ENCODE measurements around the gene CA5A. TPM values are rescaled to one million over a fixed set of nuclear protein-coding genes. Genes with fewer than 3 reads are reported as not detected.

CA5A gene
- total and polyA plus RNA-seq, 9 of the 15 experiments (the other 6 are each of a cell fraction or from before 2014, with no cell fraction given): not detected

GRCh38 chr16:87846705-87847466 lies 89.4 kb downstream of the CA5A start (continued):
- TF ChIP-seq U2AF2 (optimal IDR thresholded peaks at IDR 0.05; ENCODE audit: low read depth, low read length) (no peak), BCLAF1 (IDR thresholded peaks at IDR 0.05; ENCODE audit: borderline replicate concordance in 1 of 2, control insufficient read depth in 1 of 2, low read depth in 2 of 2, low read length in 1 of 2) (no peak), FOXK2 (conservative IDR thresholded peaks at IDR 0.05 in 1 of 2, IDR thresholded peaks at IDR 0.05 in 1 of 2; ENCODE audit: low read depth in 2 of 2) (no peak), ZNF507 (tag; conservative IDR thresholded peaks at IDR 0.05) (no peak), RBFOX2 (IDR thresholded peaks at IDR 0.05; ENCODE audit: low read depth, low read length) (peak; percentile 33; the same call in 1 of the 2 replicates), TAF1 (IDR thresholded peaks at IDR 0.05; ENCODE audit: control insufficient read depth, extremely low read depth, insufficient read depth, low read length, severe bottlenecking) (no peak), POLR2G (IDR thresholded peaks at IDR 0.05; ENCODE audit: low read depth, low read length) (peak; percentile 77)

All from K562 (cell line).